Vagina (tissue), 2 donors: ENCODE data around the gene ASIC5.
"Not testable (repeated sequence)": the region's sequence is repeated elsewhere in the genome, so short reads cannot be mapped to it uniquely, and the experiment has no call there.

Source experiments
- CTCF ChIP-seq, 3 experiments: fragments of 450-650 bp in 2 of 3; fragments of 200-600 bp in 1 of 3; sonication (generic) in 1 of 3; IDR thresholded peaks; one replicate each; pipeline ENCODE4 v1.5.1; 2017 to 2019; ENCODE audit warnings: antibody characterized with exemption in 3 of 3, mild to moderate bottlenecking in 2 of 3, moderate library complexity in 2 of 3
- POLR2AphosphoS5 ChIP-seq, 2 donors: sonication (generic); formaldehyde crosslinking; IDR thresholded peaks; one replicate each; pipeline ENCODE4 v1.9.0; 2017; ENCODE audit warnings: antibody characterized with exemption in 2 of 2, mild to moderate bottlenecking in 2 of 2, low read depth in 1 of 2; ENCODE audit not compliant: insufficient read depth in 1 of 2

- not testable (repeated sequence) for TF ChIP-seq POLR2AphosphoS5 (IDR thresholded peaks at IDR 0.05; ENCODE audit: insufficient read depth in 1 of 2, low read depth in 1 of 2); CTCF (IDR thresholded peaks at IDR 0.05)
Measured at GRCh38 chr4:155898371-155898770, 32.3 kb upstream of the ASIC5 start.
